22Rv1 (cell line): ENCODE results near the gene SRPRA.
A peak's percentile ranks its signal among the peaks of the same experiment; 100 is the strongest.

ENCODE experiments used
- H3K27ac ChIP-seq: fragments of 450-650 bp; 2 replicates; pipeline ENCODE4 v1.5.1; 2017
- CTCF ChIP-seq: fragments of 450-650 bp; IDR thresholded peaks from 2 replicates; pipeline ENCODE4 v1.5.1; 2017; ENCODE audit warnings: mild to moderate bottlenecking
- ZFX ChIP-seq: fragments of 450-650 bp; IDR thresholded peaks from 2 replicates; pipeline ENCODE4 v1.6.1; 2017; ENCODE audit warnings: antibody characterized with exemption, borderline replicate concordance

The SRPRA gene

GRCh38 chr11:126303623-126304456 is 35.1 kb upstream of the SRPRA start, which contains the start of gene DCPS:
Gene DCPS (plus strand): TSS chr11:126304060. CDS start chr11:126304081, 21 bp downstream.
- peak within 1 kb of the TSS; percentile 99 for H3K27ac ChIP-seq
- TF ChIP-seq CTCF (no peak), ZFX (no peak)

GRCh38 chr11:126297004-126297403 is 28.3 kb upstream of the SRPRA start:
- H3K27ac ChIP-seq: peak overlapping the region; percentile 99
- TF ChIP-seq ZFX (no peak), CTCF (no peak)

GRCh38 chr11:126293726-126294125 is 25.0 kb upstream of the SRPRA start:
- TF ChIP-seq CTCF (no peak), ZFX (no peak)
- H3K27ac ChIP-seq: peak overlapping the region; percentile 99

- TF ChIP-seq CTCF (no peak), ZFX (no peak)
- H3K27ac ChIP-seq: peak overlapping the region; percentile 99
Measured at GRCh38 chr11:126290887-126291286, 22.2 kb upstream of the SRPRA start.

- peak overlapping the region; percentile 99 for H3K27ac ChIP-seq
- TF ChIP-seq ZFX (no peak), CTCF (no peak)
Measured at GRCh38 chr11:126288237-126288636, 19.5 kb upstream of the SRPRA start.

- no peak for TF ChIP-seq ZFX
- no peak for TF ChIP-seq CTCF
- peak overlapping the region; percentile 99 for H3K27ac ChIP-seq
Measured at GRCh38 chr11:126284829-126285228, 16.1 kb upstream of the SRPRA start.
